Measurements from ENCODE around the gene EFNA5. TPM values are rescaled to one million over a fixed set of nuclear protein-coding genes. Genes with fewer than 3 reads are reported as not detected.

EFNA5 gene
- total and polyA plus RNA-seq, 10 of the 15 experiments (the other 5 are each of a cell fraction or from before 2014, with no cell fraction given) = 0.19 to 12.6 (median 3.9) TPM

GRCh38 chr5:107381189-107381856, 289.4 kb downstream of the EFNA5 start (continued):
- no peak for TF ChIP-seq EZH2 (IDR thresholded peaks at IDR 0.05; ENCODE audit: borderline replicate concordance, control insufficient read depth, low read depth, low read length)
- TF ChIP-seq HDGF (IDR thresholded peaks at IDR 0.05) = no peak
- TF ChIP-seq CEBPZ (IDR thresholded peaks at IDR 0.05; ENCODE audit: low read depth, low read length) = no peak

DNA sequence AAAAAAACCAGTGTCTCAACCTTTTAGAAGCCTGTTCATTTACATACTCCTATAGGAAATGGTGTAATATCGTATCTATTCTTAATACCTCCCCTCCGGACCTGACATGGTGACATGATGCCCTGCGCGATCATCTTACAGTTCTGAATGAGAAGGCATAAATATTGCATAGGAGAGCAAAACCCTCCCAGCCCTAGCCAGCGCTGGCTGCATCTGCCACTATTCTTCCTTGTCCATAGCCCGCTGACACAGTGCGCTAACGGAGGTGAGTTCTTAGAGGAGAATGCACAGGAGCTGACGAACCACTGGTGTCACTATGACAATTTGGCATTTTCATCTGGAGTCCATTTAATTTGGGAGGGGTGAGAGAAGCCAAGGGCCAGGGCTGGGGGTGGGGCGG, 290.1 kb downstream of the EFNA5 start:
- ATAC-seq = no peak
- no peaks in the 10 kb centered on the region for H3K27me3 ChIP-seq (replicated peaks in 1 of 2; ENCODE audit: control insufficient read depth in 2 of 2, insufficient read depth in 2 of 2, low read length in 1 of 2)
- DNase-seq (ENCODE audit: low read depth, low spot score) = no peak
- 82% methylated on average over 9 of the region's 10 CpGs for WGBS (ENCODE audit: insufficient coverage, insufficient replicate concordance, low lambda C conversion rate, missing lambda C conversion rate)
- in situ Hi-C loops (cut with MboI) (no loop called here), intact Hi-C loops (cut with micrococcal nuclease; ENCODE audit: unreplicated experiment) (loop anchor here (10.0 kb wide), 1 partner anchor 434 kb away; no protein-coding TSS in a partner anchor)
- no peaks in the 10 kb centered on the region for H4K20me1 ChIP-seq (ENCODE audit: control insufficient read depth, insufficient read depth)
- no peak overlapping the region for H3K4me3 ChIP-seq
- no peak overlapping the region for H2AFZ ChIP-seq (ENCODE audit: control insufficient read depth, low read depth, low read length)
- no peaks in the 10 kb centered on the region for H3K36me3 ChIP-seq (ENCODE audit: control insufficient read depth in 2 of 2, insufficient read depth in 2 of 2, low read length in 1 of 2)
- ChIA-PET RAD21 (ENCODE audit: unreplicated experiment) (no interaction called here), CTCF (no interaction called here), POLR2A (no interaction called here), SMC1A (ENCODE audit: uncharacterized antibody, unreplicated experiment) (no interaction called here)
- no peak overlapping the region for H3K27ac ChIP-seq (ENCODE audit: control insufficient read depth, insufficient read depth)
- no peak overlapping the region for H3K9ac ChIP-seq (ENCODE audit: control insufficient read depth, insufficient read depth, low read length)
- no peaks in the 10 kb centered on the region for H3K79me2 ChIP-seq (ENCODE audit: control insufficient read depth, insufficient read depth, low read length)
- H3K4me2 ChIP-seq (ENCODE audit: control insufficient read depth, insufficient read depth) = no peak overlapping the region
- H3K4me1 ChIP-seq (ENCODE audit: control insufficient read depth, insufficient read depth, low read length) = no peaks in the 10 kb centered on the region
- BruUV-seq (replicated peaks) = no TSS peak
- FAIRE-seq = no peak
- H3K9me3 ChIP-seq (replicated peaks; ENCODE audit: control insufficient read depth, insufficient read depth, low read length) = no peaks in the 10 kb centered on the region; the same call in 2 of the 3 replicates
- no peak for TF ChIP-seq NR2C2 (IDR thresholded peaks at IDR 0.05; ENCODE audit: borderline replicate concordance, control insufficient read depth, insufficient read length, low read depth)
- no peak for TF ChIP-seq NR2F1 (conservative IDR thresholded peaks at IDR 0.05)
- TF ChIP-seq NFXL1 (IDR thresholded peaks at IDR 0.05; ENCODE audit: borderline replicate concordance) = no peak
- no peak for TF ChIP-seq CREB1 (IDR thresholded peaks at IDR 0.05; ENCODE audit: low read depth)
- no peak for TF ChIP-seq ZBTB40 (IDR thresholded peaks at IDR 0.05; ENCODE audit: borderline replicate concordance)
- TF ChIP-seq ATF7 (IDR thresholded peaks at IDR 0.05; ENCODE audit: low read depth) = no peak
- no peak for TF ChIP-seq GATAD2B (conservative IDR thresholded peaks at IDR 0.05; ENCODE audit: low read depth)
- no peak for TF ChIP-seq DPF2 (IDR thresholded peaks at IDR 0.05)
- TF ChIP-seq, protein P1, sequence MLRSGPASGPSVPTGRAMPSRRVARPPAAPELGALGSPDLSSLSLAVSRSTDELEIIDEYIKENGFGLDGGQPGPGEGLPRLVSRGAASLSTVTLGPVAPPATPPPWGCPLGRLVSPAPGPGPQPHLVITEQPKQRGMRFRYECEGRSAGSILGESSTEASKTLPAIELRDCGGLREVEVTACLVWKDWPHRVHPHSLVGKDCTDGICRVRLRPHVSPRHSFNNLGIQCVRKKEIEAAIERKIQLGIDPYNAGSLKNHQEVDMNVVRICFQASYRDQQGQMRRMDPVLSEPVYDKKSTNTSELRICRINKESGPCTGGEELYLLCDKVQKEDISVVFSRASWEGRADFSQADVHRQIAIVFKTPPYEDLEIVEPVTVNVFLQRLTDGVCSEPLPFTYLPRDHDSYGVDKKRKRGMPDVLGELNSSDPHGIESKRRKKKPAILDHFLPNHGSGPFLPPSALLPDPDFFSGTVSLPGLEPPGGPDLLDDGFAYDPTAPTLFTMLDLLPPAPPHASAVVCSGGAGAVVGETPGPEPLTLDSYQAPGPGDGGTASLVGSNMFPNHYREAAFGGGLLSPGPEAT (IDR thresholded peaks at IDR 0.05; ENCODE audit: low read depth) = no peak
- no peak for TF ChIP-seq TARDBP (IDR thresholded peaks at IDR 0.05; ENCODE audit: borderline replicate concordance)
